Neural cell (in vitro differentiated cells): ENCODE measurements around the gene SLC22A23. TPM values are rescaled to one million over a fixed set of nuclear protein-coding genes. Genes with fewer than 3 reads are reported as not detected.

Source experiments
- H2AFZ ChIP-seq: fragments of 200-600, 300-800 bp; sonication (generic), shearing (Covaris generic); 2 replicates; pipeline ENCODE4 v1.6.0; 2014; ENCODE audit warnings: low read depth, mild to moderate bottlenecking, antibody characterized with exemption, low read length, moderate library complexity
- H3F3A ChIP-seq: fragments of 200-600 bp; shearing (Covaris generic); 2 replicates; pipeline ENCODE4 v1.6.1; 2016; ENCODE audit warnings: mild to moderate bottlenecking, moderate library complexity, mixed read lengths, antibody characterized with exemption, low read length; ENCODE audit not compliant: insufficient read depth, poor library complexity, severe bottlenecking
- H3K27ac ChIP-seq: fragments of 200-600, 300-800 bp; sonication (generic), shearing (Covaris generic); 2 replicates; pipeline ENCODE4 v1.5.1; 2014; ENCODE audit warnings: mild to moderate bottlenecking, low read length, moderate library complexity
- H3K27me3 ChIP-seq: fragments of 300-800, 200-600 bp; sonication (generic), shearing (Covaris generic); 2 replicates; pipeline ENCODE4 v1.6.0; 2014; ENCODE audit warnings: mild to moderate bottlenecking, low read depth, low read length, moderate library complexity; ENCODE audit not compliant: insufficient read depth
- H3K36me3 ChIP-seq: fragments of 300-800, 200-600 bp; sonication (generic), shearing (Covaris generic); 2 replicates; pipeline ENCODE4 v1.5.1; 2014; ENCODE audit warnings: mild to moderate bottlenecking, antibody characterized with exemption, low read length, moderate library complexity; ENCODE audit not compliant: insufficient read depth
- H3K4me2 ChIP-seq: fragments of 300-800, 200-600 bp; sonication (generic), shearing (Covaris generic); 2 replicates; pipeline ENCODE4 v1.6.0; 2014; ENCODE audit warnings: mild to moderate bottlenecking, low read length
- H3K4me3 ChIP-seq: fragments of 300-800, 200-600 bp; sonication (generic), shearing (Covaris generic); 2 replicates; pipeline ENCODE4 v1.5.1; 2014; ENCODE audit warnings: mild to moderate bottlenecking, low read length, moderate library complexity
- H3K79me2 ChIP-seq: fragments of 200-600 bp; shearing (Covaris generic); replicated peaks from 2 replicates; pipeline ENCODE4 v1.6.0; 2014; ENCODE audit warnings: mild to moderate bottlenecking, low read length, moderate library complexity; ENCODE audit not compliant: insufficient read depth
- H3K9ac ChIP-seq: fragments of 300-800, 200-600 bp; sonication (generic), shearing (Covaris generic); 2 replicates; pipeline ENCODE4 v1.6.1; 2016; ENCODE audit warnings: mild to moderate bottlenecking, low read length, mixed read lengths
- H3K9me2 ChIP-seq: fragments of 200-600 bp; shearing (Covaris generic); 2 replicates; pipeline ENCODE4 v1.6.1; 2016; ENCODE audit warnings: mild to moderate bottlenecking, low read length, mixed read lengths; ENCODE audit not compliant: insufficient read depth
- H3K9me3 ChIP-seq: fragments of 200-600, 300-800 bp; sonication (generic), shearing (Covaris generic); 2 replicates; pipeline ENCODE4 v1.6.1; 2016; ENCODE audit warnings: mild to moderate bottlenecking, mixed run types, low read length, moderate library complexity, mixed read lengths
- H4K20me1 ChIP-seq: fragments of 200-600 bp; shearing (Covaris generic); 2 replicates; pipeline ENCODE4 v1.6.1; 2016; ENCODE audit warnings: mild to moderate bottlenecking, mixed run types; ENCODE audit not compliant: insufficient read depth
- EP300 ChIP-seq: fragments of 450-650 bp; conservative IDR thresholded peaks from 2 replicates; pipeline ENCODE4 v1.6.1; 2014; ENCODE audit warnings: antibody characterized with exemption, mild to moderate bottlenecking, moderate library complexity; ENCODE audit not compliant: poor library complexity, severe bottlenecking
- EZH2 ChIP-seq: fragments of 200-600, 300-800 bp; shearing (Covaris generic), sonication (generic); IDR thresholded peaks from 2 replicates; pipeline ENCODE4 v1.6.1; 2014; ENCODE audit warnings: antibody characterized with exemption, low read length, borderline replicate concordance, mild to moderate bottlenecking; ENCODE audit not compliant: insufficient read depth, poor library complexity, severe bottlenecking
- MXI1 ChIP-seq: fragments of 450-650 bp; conservative IDR thresholded peaks from 2 replicates; pipeline ENCODE4 v1.6.1; 2014; ENCODE audit warnings: antibody characterized with exemption, mild to moderate bottlenecking; ENCODE audit not compliant: poor library complexity, severe bottlenecking
- POLR2AphosphoS5 ChIP-seq: IDR thresholded peaks from 2 replicates; pipeline ENCODE4 v1.6.1; 2012
- RAD21 ChIP-seq: fragments of 450-650 bp; conservative IDR thresholded peaks from 2 replicates; pipeline ENCODE4 v1.6.1; 2014; ENCODE audit warnings: antibody characterized with exemption, mild to moderate bottlenecking, moderate library complexity
- SMC3 ChIP-seq: fragments of 450-650 bp; conservative IDR thresholded peaks from 2 replicates; pipeline ENCODE4 v1.6.1; 2014; ENCODE audit warnings: antibody characterized with exemption, mild to moderate bottlenecking, moderate library complexity; ENCODE audit not compliant: poor library complexity
- TAF1 ChIP-seq: IDR thresholded peaks from 2 replicates; pipeline ENCODE4 v1.6.1; 2012; ENCODE audit warnings: low read depth
- polyA plus RNA-seq: library from polyadenylated mRNA; depleted of rRNA; stranded (reverse); fragments of >200 nt; gene quantifications from 2 replicates; pipeline ENCODE4 v1.2.3, GENCODE V29; 2014
- TF ChIP-seq, protein P1 (sequence below): IDR thresholded peaks from 2 replicates; pipeline ENCODE4 v1.6.1; 2012; ENCODE audit warnings: borderline replicate concordance
- TF ChIP-seq, protein P2 (sequence below): fragments of 450-650 bp; IDR thresholded peaks from 2 replicates; pipeline ENCODE4 v1.5.1; 2014; ENCODE audit warnings: antibody characterized with exemption, mild to moderate bottlenecking, moderate library complexity; ENCODE audit not compliant: poor library complexity, severe bottlenecking

The SLC22A23 gene
- polyA plus RNA-seq, 1 donor from 2014 or later: 8.8 TPM

DNA sequence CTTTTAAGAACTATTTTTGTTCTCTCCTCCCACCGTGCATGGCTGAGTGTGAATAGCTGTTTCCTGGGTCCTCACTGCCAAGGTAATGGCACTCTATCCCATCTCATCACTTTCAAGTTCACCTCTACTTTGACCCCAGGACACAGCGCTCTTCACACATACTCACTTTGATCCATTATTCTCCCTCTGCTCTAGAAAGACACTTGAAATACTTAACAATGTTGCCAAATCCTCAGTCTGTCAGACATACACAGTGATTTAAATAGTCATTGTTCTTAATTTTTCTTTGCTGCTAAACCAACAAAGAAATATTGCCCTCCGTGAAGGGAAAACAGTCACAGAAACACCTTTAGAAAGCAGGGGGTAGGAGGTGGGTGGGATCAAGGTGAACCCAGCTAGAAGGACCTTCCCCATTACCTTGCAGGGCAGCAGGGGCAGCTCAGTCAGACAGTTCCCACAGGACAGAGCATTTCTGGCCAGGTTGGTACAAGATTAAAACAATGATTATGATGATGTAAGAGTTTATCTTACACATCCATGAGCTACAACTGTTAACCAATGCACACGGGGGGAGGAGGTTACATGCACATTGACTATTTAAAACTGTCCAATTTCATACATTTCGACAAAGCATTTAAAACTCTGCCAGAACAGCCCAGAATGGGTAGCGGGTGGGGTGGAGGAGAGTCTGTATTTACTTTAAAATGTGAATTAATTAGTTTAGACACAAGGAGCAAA lies 2.4 kb downstream of the SLC22A23 start:
- Histone ChIP-seq H3K9ac (peak overlapping the region; percentile 79), H3K79me2 (peaks cover 56% of the 10 kb centered on the region), H3K36me3 (no peaks in the 10 kb centered on the region), H3K4me3 (peak overlapping the region; percentile 99), H3K27ac (no peak overlapping the region), H3F3A (no peaks in the 10 kb centered on the region), H2AFZ (no peak overlapping the region), H3K27me3 (no peaks in the 10 kb centered on the region), H4K20me1 (no peaks in the 10 kb centered on the region), H3K9me3 (no peaks in the 10 kb centered on the region), H3K9me2 (no peaks in the 10 kb centered on the region), H3K4me2 (peak overlapping the region; percentile 95)
- TF ChIP-seq SMC3 (no peak), POLR2AphosphoS5 (no peak), TAF1 (no peak), EZH2 (no peak), MXI1 (no peak), EP300 (no peak), RAD21 (no peak)
- TF ChIP-seq, protein P1, sequence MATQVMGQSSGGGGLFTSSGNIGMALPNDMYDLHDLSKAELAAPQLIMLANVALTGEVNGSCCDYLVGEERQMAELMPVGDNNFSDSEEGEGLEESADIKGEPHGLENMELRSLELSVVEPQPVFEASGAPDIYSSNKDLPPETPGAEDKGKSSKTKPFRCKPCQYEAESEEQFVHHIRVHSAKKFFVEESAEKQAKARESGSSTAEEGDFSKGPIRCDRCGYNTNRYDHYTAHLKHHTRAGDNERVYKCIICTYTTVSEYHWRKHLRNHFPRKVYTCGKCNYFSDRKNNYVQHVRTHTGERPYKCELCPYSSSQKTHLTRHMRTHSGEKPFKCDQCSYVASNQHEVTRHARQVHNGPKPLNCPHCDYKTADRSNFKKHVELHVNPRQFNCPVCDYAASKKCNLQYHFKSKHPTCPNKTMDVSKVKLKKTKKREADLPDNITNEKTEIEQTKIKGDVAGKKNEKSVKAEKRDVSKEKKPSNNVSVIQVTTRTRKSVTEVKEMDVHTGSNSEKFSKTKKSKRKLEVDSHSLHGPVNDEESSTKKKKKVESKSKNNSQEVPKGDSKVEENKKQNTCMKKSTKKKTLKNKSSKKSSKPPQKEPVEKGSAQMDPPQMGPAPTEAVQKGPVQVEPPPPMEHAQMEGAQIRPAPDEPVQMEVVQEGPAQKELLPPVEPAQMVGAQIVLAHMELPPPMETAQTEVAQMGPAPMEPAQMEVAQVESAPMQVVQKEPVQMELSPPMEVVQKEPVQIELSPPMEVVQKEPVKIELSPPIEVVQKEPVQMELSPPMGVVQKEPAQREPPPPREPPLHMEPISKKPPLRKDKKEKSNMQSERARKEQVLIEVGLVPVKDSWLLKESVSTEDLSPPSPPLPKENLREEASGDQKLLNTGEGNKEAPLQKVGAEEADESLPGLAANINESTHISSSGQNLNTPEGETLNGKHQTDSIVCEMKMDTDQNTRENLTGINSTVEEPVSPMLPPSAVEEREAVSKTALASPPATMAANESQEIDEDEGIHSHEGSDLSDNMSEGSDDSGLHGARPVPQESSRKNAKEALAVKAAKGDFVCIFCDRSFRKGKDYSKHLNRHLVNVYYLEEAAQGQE: no peak
- TF ChIP-seq, protein P2, sequence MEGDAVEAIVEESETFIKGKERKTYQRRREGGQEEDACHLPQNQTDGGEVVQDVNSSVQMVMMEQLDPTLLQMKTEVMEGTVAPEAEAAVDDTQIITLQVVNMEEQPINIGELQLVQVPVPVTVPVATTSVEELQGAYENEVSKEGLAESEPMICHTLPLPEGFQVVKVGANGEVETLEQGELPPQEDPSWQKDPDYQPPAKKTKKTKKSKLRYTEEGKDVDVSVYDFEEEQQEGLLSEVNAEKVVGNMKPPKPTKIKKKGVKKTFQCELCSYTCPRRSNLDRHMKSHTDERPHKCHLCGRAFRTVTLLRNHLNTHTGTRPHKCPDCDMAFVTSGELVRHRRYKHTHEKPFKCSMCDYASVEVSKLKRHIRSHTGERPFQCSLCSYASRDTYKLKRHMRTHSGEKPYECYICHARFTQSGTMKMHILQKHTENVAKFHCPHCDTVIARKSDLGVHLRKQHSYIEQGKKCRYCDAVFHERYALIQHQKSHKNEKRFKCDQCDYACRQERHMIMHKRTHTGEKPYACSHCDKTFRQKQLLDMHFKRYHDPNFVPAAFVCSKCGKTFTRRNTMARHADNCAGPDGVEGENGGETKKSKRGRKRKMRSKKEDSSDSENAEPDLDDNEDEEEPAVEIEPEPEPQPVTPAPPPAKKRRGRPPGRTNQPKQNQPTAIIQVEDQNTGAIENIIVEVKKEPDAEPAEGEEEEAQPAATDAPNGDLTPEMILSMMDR: no peak

DNA sequence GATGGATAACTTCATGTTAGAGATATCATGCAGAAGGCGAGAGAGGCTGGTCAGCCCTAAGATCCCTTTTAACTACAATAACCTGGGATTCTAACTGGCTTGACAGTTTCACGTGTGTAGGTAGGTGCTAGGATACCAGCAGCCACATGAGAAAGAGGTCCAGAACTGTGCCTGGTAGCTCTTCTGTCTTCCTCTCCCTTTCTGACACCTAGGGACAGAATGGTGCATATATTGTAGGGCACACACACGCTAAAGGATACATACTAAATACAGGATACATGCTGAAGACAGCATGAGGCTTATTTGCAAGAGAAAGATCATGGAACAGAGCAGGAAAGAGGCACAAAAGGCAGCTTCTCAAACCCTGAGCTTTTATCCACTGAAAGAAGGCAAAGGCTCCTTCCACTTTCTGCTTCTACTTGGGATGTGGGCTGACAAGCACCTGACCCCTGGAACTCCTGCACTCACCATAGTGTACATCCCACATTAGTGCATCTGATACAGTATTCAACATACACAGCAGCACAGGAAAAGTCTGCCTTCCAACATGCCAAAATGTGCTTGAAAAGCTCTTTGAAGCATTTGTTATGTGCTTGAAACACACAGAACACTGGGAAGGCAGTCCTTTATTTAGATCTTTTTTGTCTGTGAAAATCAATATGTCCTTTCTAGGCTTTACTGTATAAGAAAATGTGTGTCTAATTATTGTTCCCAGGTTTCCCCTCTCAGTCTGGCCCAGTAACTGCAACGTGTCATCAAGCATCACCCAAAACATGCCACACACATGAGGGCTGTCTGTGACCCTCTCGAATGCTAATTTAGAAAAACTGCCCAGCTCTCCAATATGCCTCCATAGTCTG lies 3.2 kb downstream of the SLC22A23 start:
- TF ChIP-seq SMC3 (peak; percentile 37), EP300 (no peak), TAF1 (no peak), RAD21 (peak; percentile 38), MXI1 (peak; percentile 31)
- TF ChIP-seq, protein P1: peak; percentile 16
- TF ChIP-seq, protein P2: peak; percentile 36
- no peaks in the 10 kb centered on the region for H3K27me3 ChIP-seq
- H2AFZ ChIP-seq: no peak overlapping the region
- H3K4me2 ChIP-seq: peak overlapping the region; percentile 95
- no peaks in the 10 kb centered on the region for H3K9me3 ChIP-seq
- H3K4me3 ChIP-seq: peak overlapping the region; percentile 99
- H3F3A ChIP-seq: no peaks in the 10 kb centered on the region
- no peaks in the 10 kb centered on the region for H3K9me2 ChIP-seq
- peak overlapping the region; percentile 79 for H3K9ac ChIP-seq
- no peaks in the 10 kb centered on the region for H4K20me1 ChIP-seq
- no peaks in the 10 kb centered on the region for H3K36me3 ChIP-seq
- H3K79me2 ChIP-seq: peaks cover 64% of the 10 kb centered on the region
- H3K27ac ChIP-seq: peak overlapping the region; percentile 44
